H1 (cell line): ENCODE results near the gene DDX21. TPM values are rescaled to one million over a fixed set of nuclear protein-coding genes. Genes with fewer than 3 reads are reported as not detected.

Experiments
- CTCF ChIA-PET: fragments of 300-600 bp; sonication (Branson Sonifier 250); formaldehyde crosslinking; loops from one replicate; lab custom pipeline; 2021; ENCODE audit not compliant: partially characterized antibody; lab: Charles Lee
- POLR2A ChIA-PET: fragments of 300-600 bp; sonication (Branson Sonifier 250); formaldehyde crosslinking; loops from one replicate; lab custom pipeline; 2021; ENCODE audit warnings: inconsistent platforms; ENCODE audit not compliant: partially characterized antibody; lab: Charles Lee
- DNase-seq, 2 experiments: peaks; one replicate each; pipeline versions ENCODE4 v3.0.0 to v3.0.0-alpha.2; 2010 to 2022; ENCODE audit warnings: low spot score in 2 of 2, low read depth in 1 of 2, mixed read lengths in 1 of 2
- FAIRE-seq: peaks from 2 replicates; lab custom pipeline; 2011; peaks lifted over from hg19 to GRCh38; lab: Jason Lieb, UNC
- H2AFZ ChIP-seq: 2 replicates; pipeline ENCODE4 v1.8.1; 2012; ENCODE audit warnings: low read length, inconsistent platforms
- H2AK5ac ChIP-seq: 2 replicates; pipeline ENCODE4 v1.6.1; 2013; ENCODE audit warnings: low read depth, low read length
- H2BK120ac ChIP-seq: replicated peaks from 2 replicates; pipeline ENCODE3; 2013; ENCODE audit warnings: low read depth, low read length, inconsistent platforms
- H2BK12ac ChIP-seq: 2 replicates; pipeline ENCODE4 v1.6.1; 2013; ENCODE audit warnings: low read depth, low read length
- H2BK15ac ChIP-seq: 2 replicates; pipeline ENCODE4 v1.6.1; 2013; ENCODE audit warnings: low read length
- H2BK20ac ChIP-seq: 2 replicates; pipeline ENCODE4 v1.6.1; 2013; ENCODE audit warnings: low read length
- H2BK5ac ChIP-seq: 2 replicates; pipeline ENCODE4 v1.6.1; 2013; ENCODE audit warnings: low read depth, low read length
- H3K14ac ChIP-seq: 2 replicates; pipeline ENCODE4 v1.6.1; 2013; ENCODE audit warnings: inconsistent platforms; ENCODE audit not compliant: insufficient read length
- H3K18ac ChIP-seq: 2 replicates; pipeline ENCODE4 v1.6.1; 2013; ENCODE audit warnings: low read length; ENCODE audit errors: extremely low read depth
- H3K23ac ChIP-seq: 2 replicates; pipeline ENCODE4 v1.6.1; 2013; ENCODE audit warnings: inconsistent platforms; ENCODE audit not compliant: insufficient read length
- H3K23me2 ChIP-seq: 2 replicates; pipeline ENCODE4 v1.6.1; 2013; ENCODE audit warnings: low read depth, low read length
- H3K27ac ChIP-seq: 2 replicates; pipeline ENCODE4 v1.6.1; 2011; ENCODE audit warnings: low read depth, low read length, inconsistent platforms
- H3K27me3 ChIP-seq, 4 experiments: replicated peaks in 1 of 4; 1 replicate in 1 of 4; 2 replicates in 3 of 4; pipeline versions ENCODE4 v1.6.1 to v1.8.1; 2011 to 2013; ENCODE audit warnings: low read length in 3 of 4, mild to moderate bottlenecking in 3 of 4, inconsistent platforms in 2 of 4, mixed read lengths in 2 of 4, moderate library complexity in 1 of 4; ENCODE audit not compliant: control insufficient read depth in 3 of 4, insufficient read depth in 3 of 4; ENCODE audit errors: extremely low read depth in 1 of 4
- H3K36me3 ChIP-seq, 4 experiments: 2 replicates each; pipeline versions ENCODE4 v1.6.1 to v1.8.1; 2011 to 2013; ENCODE audit warnings: mild to moderate bottlenecking in 4 of 4, low read length in 3 of 4, moderate library complexity in 2 of 4, control low read depth in 1 of 4, inconsistent platforms in 1 of 4; ENCODE audit not compliant: insufficient read depth in 4 of 4, control insufficient read depth in 2 of 4
- H3K4ac ChIP-seq: replicated peaks from 2 replicates; pipeline ENCODE3; 2013; ENCODE audit warnings: low read length, low read depth, mixed read lengths, inconsistent platforms; ENCODE audit not compliant: insufficient read length
- H3K4me1 ChIP-seq, 4 experiments: replicated peaks in 1 of 4; 1 replicate in 1 of 4; 2 replicates in 3 of 4; pipeline versions ENCODE4 v1.6.1 to v1.8.1; 2011 to 2013; ENCODE audit warnings: low read length in 3 of 4, inconsistent platforms in 2 of 4, mixed read lengths in 1 of 4; ENCODE audit not compliant: insufficient read depth in 4 of 4, control insufficient read depth in 3 of 4
- H3K4me2 ChIP-seq, 2 experiments: 2 replicates each; pipeline versions ENCODE4 v1.6.1 to v1.8.1; 2011 to 2013; ENCODE audit warnings: low read depth in 2 of 2, low read length in 2 of 2, control low read depth in 1 of 2, inconsistent platforms in 1 of 2, mild to moderate bottlenecking in 1 of 2; ENCODE audit not compliant: insufficient read depth in 1 of 2
- H3K4me3 ChIP-seq, 4 experiments: fragments of 200-600, 300-600 bp in 1 of 4; sonication (generic), shearing (Covaris generic), sonication (Bioruptor Twin) in 1 of 4; 2 replicates each; pipeline versions ENCODE4 v1.5.1 to v1.8.1; 2011 to 2016; ENCODE audit warnings: low read length in 4 of 4, low read depth in 3 of 4, control low read depth in 2 of 4, inconsistent platforms in 2 of 4, mild to moderate bottlenecking in 2 of 4, mixed read lengths in 1 of 4, moderate library complexity in 1 of 4; ENCODE audit not compliant: insufficient read depth in 2 of 4; ENCODE audit errors: extremely low read depth in 1 of 4
- H3K56ac ChIP-seq: replicated peaks from 2 replicates; pipeline ENCODE3; 2013; ENCODE audit warnings: low read depth, mild to moderate bottlenecking, mixed read lengths, low read length, inconsistent platforms; ENCODE audit not compliant: insufficient read length
- H3K79me1 ChIP-seq: 2 replicates; pipeline ENCODE4 v1.6.1; 2013; ENCODE audit warnings: low read depth, low read length, control low read depth
- H3K79me2 ChIP-seq, 2 experiments: 2 replicates each; pipeline versions ENCODE4 v1.6.1 to v1.8.1; 2012 to 2013; ENCODE audit warnings: low read length in 2 of 2, mild to moderate bottlenecking in 2 of 2, inconsistent platforms in 1 of 2; ENCODE audit not compliant: insufficient read depth in 2 of 2, control insufficient read depth in 1 of 2
- H3K9ac ChIP-seq, 4 experiments: replicated peaks in 1 of 4; 1 replicate in 1 of 4; 2 replicates in 3 of 4; pipeline versions ENCODE4 v1.6.1 to v1.8.1; 2011 to 2013; ENCODE audit warnings: low read depth in 3 of 4, low read length in 3 of 4, control low read depth in 2 of 4, mild to moderate bottlenecking in 2 of 4, moderate library complexity in 2 of 4, inconsistent platforms in 1 of 4; ENCODE audit errors: extremely low read depth in 1 of 4
- H3K9me3 ChIP-seq, 2 experiments: 2 replicates each; pipeline versions ENCODE4 v1.6.1 to v1.8.1; 2012 to 2013; ENCODE audit warnings: mild to moderate bottlenecking in 2 of 2, moderate library complexity in 2 of 2, control low read depth in 1 of 2, inconsistent platforms in 1 of 2, low read depth in 1 of 2, low read length in 1 of 2, mixed read lengths in 1 of 2; ENCODE audit not compliant: insufficient read depth in 2 of 2
- H4K20me1 ChIP-seq, 2 experiments: replicated peaks in 1 of 2; 2 replicates each; pipeline versions ENCODE3 to v1.8.1; 2011 to 2013; ENCODE audit warnings: inconsistent platforms in 2 of 2, low read length in 2 of 2, mild to moderate bottlenecking in 1 of 2; ENCODE audit not compliant: insufficient read depth in 2 of 2, control insufficient read depth in 1 of 2
- H4K5ac ChIP-seq: 2 replicates; pipeline ENCODE4 v1.6.1; 2013; ENCODE audit warnings: low read length, low read depth, mixed read lengths, inconsistent platforms; ENCODE audit not compliant: insufficient read length
- H4K8ac ChIP-seq: 2 replicates; pipeline ENCODE4 v1.8.0; 2013; ENCODE audit warnings: mild to moderate bottlenecking, moderate library complexity, low read length, inconsistent platforms; ENCODE audit not compliant: insufficient read depth; ENCODE audit errors: extremely low read depth
- H4K91ac ChIP-seq: replicated peaks from 2 replicates; pipeline ENCODE3; 2013; ENCODE audit warnings: low read length, mixed read lengths, inconsistent platforms; ENCODE audit not compliant: insufficient read length
- MAFK ChIP-seq: IDR thresholded peaks from 2 replicates; pipeline ENCODE4 v1.6.1; 2012; ENCODE audit warnings: low read depth, mild to moderate bottlenecking, improper control_type of control experiment, low read length
- POLR2AphosphoS5 ChIP-seq: IDR thresholded peaks from 2 replicates; pipeline ENCODE4 v1.6.1; 2011; ENCODE audit warnings: low read depth, low read length
- RXRA ChIP-seq: IDR thresholded peaks from 2 replicates; pipeline ENCODE4 v1.6.1; 2011; ENCODE audit warnings: low read depth, mild to moderate bottlenecking, low read length, moderate library complexity; ENCODE audit not compliant: insufficient read depth
- SP2 ChIP-seq: IDR thresholded peaks from 2 replicates; pipeline ENCODE4 v1.6.1; 2012; ENCODE audit warnings: mild to moderate bottlenecking, low read length, inconsistent platforms
- TBP ChIP-seq: IDR thresholded peaks from 2 replicates; pipeline ENCODE4 v1.6.1; 2011; ENCODE audit warnings: low read depth, low read length, improper control_type of control experiment
- TCF12 ChIP-seq: IDR thresholded peaks from 2 replicates; pipeline ENCODE4 v1.6.1; 2011; ENCODE audit warnings: low read depth, mild to moderate bottlenecking, low read length
- WGBS, 2 experiments: shearing (Covaris generic) in 1 of 2; methylation state at CpG; one replicate each; pipeline versions ENCODE4 v1.1.6 to v1.1.7; 2013 to 2015; ENCODE audit warnings: low lambda C conversion rate in 2 of 2, mixed read lengths in 2 of 2, inconsistent platforms in 1 of 2, low coverage in 1 of 2, missing lambda C conversion rate in 1 of 2; ENCODE audit not compliant: insufficient replicate concordance in 2 of 2, insufficient coverage in 1 of 2, insufficient read length in 1 of 2; ENCODE audit errors: extremely low coverage in 1 of 2, missing lambda C conversion rate in 1 of 2; 5-methylcytosine and 5-hydroxymethylcytosine counted together
- polyA plus RNA-seq, 7 experiments: library from polyadenylated mRNA; depleted of rRNA in 3 of 7; stranded (reverse) in 5 of 7; unstranded in 2 of 7; fragments of >200 nt in 5 of 7; fragments of 200-250 nt in 2 of 7; gene quantifications; 1 replicate in 5 of 7; 2 replicates in 1 of 7; 4 replicates in 1 of 7; pipeline versions ENCODE4 v1.2.1 to v1.2.3, GENCODE V29; 2011 to 2013; ENCODE audit warnings: missing spikeins in 2 of 7, mixed read lengths in 2 of 7
- total RNA-seq: library from RNA; stranded (reverse); fragmentation: NEBNext Ultra II Directional; extraction: Animal tissue kit (Norgen Biotek cat#: 25700); gene quantifications from 2 replicates; pipeline ENCODE4 v1.2.1, GENCODE V29; 2021

DDX21 gene
- total and polyA plus RNA-seq, 2 of the 8 experiments (the other 6 are each of a cell fraction or from before 2014, with no cell fraction given): 67.0 to 195 TPM

DNA sequence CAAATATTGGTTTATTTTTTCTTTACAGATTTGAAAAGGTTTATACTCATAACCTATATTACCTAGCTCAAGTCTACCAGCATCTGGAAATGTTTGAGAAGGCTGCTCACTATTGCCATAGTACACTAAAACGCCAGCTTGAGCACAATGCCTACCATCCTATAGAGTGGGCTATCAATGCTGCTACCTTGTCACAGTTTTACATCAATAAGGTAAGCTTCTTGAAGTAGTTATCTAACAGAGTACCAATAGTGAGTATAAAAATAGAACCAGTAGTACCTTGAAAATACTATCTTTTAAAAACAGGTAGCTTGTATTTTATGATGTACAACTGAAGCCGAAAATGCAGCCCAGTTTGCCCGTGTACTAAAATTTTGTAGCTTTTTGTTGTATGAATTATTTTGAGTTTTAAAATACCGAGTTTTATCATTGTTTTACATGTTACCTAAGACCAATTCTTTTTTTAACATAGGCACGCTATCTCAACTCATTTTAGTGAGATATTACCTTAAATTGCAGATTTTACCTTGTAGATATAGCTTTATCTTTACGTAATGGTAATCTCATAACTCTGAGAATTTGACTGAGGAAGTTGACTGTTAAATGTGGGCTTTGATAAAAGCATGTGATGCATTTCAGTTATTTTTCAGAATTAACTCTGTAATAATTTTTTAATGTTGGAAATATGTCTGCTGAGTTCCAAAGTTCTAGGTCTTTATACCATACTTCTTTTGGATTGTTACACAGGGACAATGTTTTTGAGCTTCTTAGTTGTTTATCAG, 49.9 kb downstream of the DDX21 start:
- Histone ChIP-seq H3K9me3 (no peaks in the 10 kb centered on the region), H2BK120ac (no peak overlapping the region), H3K79me1 (no peaks in the 10 kb centered on the region), H3K4me2 (no peak overlapping the region), H3K27me3 (peaks cover 0 to 2% (median 0%) of the 10 kb centered on the region in 4 experiments; a peak in 1 of 7 replicates), H3K23ac (no peak overlapping the region), H2BK15ac (no peak overlapping the region), H2AFZ (no peak overlapping the region), H2BK12ac (no peak overlapping the region), H3K36me3 (peaks cover 5 to 34% (median 19%) of the 10 kb centered on the region in 4 experiments; a peak in 7 of 8 replicates), H3K79me2 (no peaks in the 10 kb centered on the region), H3K18ac (no peak overlapping the region), H4K20me1 (peaks cover 0 to 3% of the 10 kb centered on the region in 2 experiments), H4K5ac (no peak overlapping the region), H3K4me3 (no peak overlapping the region), H4K8ac (no peak overlapping the region), H3K27ac (no peak overlapping the region), H4K91ac (no peak overlapping the region), H3K14ac (no peak overlapping the region), H3K4me1 (no peaks in the 10 kb centered on the region), H2BK5ac (no peak overlapping the region), H3K56ac (no peak overlapping the region), H2AK5ac (no peak overlapping the region), H3K23me2 (no peaks in the 10 kb centered on the region), H2BK20ac (no peak overlapping the region), H3K9ac (no peak overlapping the region), H3K4ac (no peak overlapping the region)
- no peak for DNase-seq
- WGBS, 2 experiments: 90% methylated on average over 6 of the region's 6 CpGs; no CpG with 5 or more reads in 1 of the 2 experiments
- POLR2A ChIA-PET: interaction anchor here (0.6 to 1.3 kb wide), 4 partner anchors 16 to 174 kb away, joined by 3 to 5 read pairs (median 4); partner anchors contain the start of gene SUPV3L1
- no peak for FAIRE-seq
- CTCF ChIA-PET: interaction anchor here (0.6 to 4.5 kb wide), 18 partner anchors 8 to 168 kb away, joined by 3 to 47 read pairs (median 4); no protein-coding TSS in a partner anchor
- TF ChIP-seq POLR2AphosphoS5 (no peak), TCF12 (no peak), RXRA (no peak), MAFK (no peak), TBP (no peak), SP2 (no peak)
